CD14-positive monocyte (primary cell): ENCODE results near the gene UBE2H. TPM values are rescaled to one million over a fixed set of nuclear protein-coding genes. Genes with fewer than 3 reads are reported as not detected.

Experiments
- DNase-seq, 3 donors: peaks; one replicate each; pipeline ENCODE4 v3.0.0-alpha.2; 2011 to 2022
- H2AFZ ChIP-seq: 2 replicates; pipeline ENCODE4 v1.6.0; 2012; ENCODE audit warnings: mild to moderate bottlenecking, low read depth, low read length, inconsistent platforms; ENCODE audit not compliant: insufficient read depth, poor library complexity, severe bottlenecking
- H3K27ac ChIP-seq, 2 donors: 1 replicate in 1 of 2; 2 replicates in 1 of 2; pipeline ENCODE4 v1.5.1; 2012 to 2013; ENCODE audit warnings: low read length in 2 of 2, control low read depth in 1 of 2, inconsistent platforms in 1 of 2, low read depth in 1 of 2, mild to moderate bottlenecking in 1 of 2
- H3K27me3 ChIP-seq, 2 donors: one replicate each; pipeline versions ENCODE4 v1.6.0 to v1.6.1; 2011 to 2013; ENCODE audit warnings: low read length in 2 of 2; ENCODE audit not compliant: control insufficient read depth in 2 of 2, insufficient read depth in 2 of 2
- H3K36me3 ChIP-seq, 2 donors: replicated peaks in 1 of 2; 1 replicate in 1 of 2; 2 replicates in 1 of 2; pipeline versions ENCODE4 v1.5.1 to v1.6.1; 2012 to 2013; ENCODE audit warnings: low read length in 2 of 2, control low read depth in 1 of 2, inconsistent platforms in 1 of 2, mild to moderate bottlenecking in 1 of 2; ENCODE audit not compliant: insufficient read depth in 2 of 2, control insufficient read depth in 1 of 2
- H3K4me1 ChIP-seq, 2 donors: 1 replicate in 1 of 2; 2 replicates in 1 of 2; pipeline versions ENCODE4 v1.5.1 to v1.6.1; 2012 to 2013; ENCODE audit warnings: low read length in 2 of 2, control low read depth in 1 of 2, inconsistent platforms in 1 of 2, mild to moderate bottlenecking in 1 of 2, moderate library complexity in 1 of 2; ENCODE audit not compliant: insufficient read depth in 2 of 2, control insufficient read depth in 1 of 2
- H3K4me2 ChIP-seq: replicated peaks from 2 replicates; pipeline ENCODE3; 2012; ENCODE audit warnings: low read length, moderate library complexity, mild to moderate bottlenecking; ENCODE audit not compliant: poor library complexity, severe bottlenecking; ENCODE audit errors: extremely low read depth
- H3K4me3 ChIP-seq, 3 experiments: fragments of 200-600 bp in 1 of 3; sonication (generic) in 1 of 3; replicated peaks in 1 of 3; 1 replicate in 2 of 3; 2 replicates in 1 of 3; pipeline ENCODE4 v1.5.1; 2011 to 2013; ENCODE audit warnings: low read length in 3 of 3, mild to moderate bottlenecking in 3 of 3, control low read depth in 2 of 3, low read depth in 2 of 3, inconsistent platforms in 1 of 3, moderate library complexity in 1 of 3
- H3K79me2 ChIP-seq: 2 replicates; pipeline ENCODE4 v1.6.0; 2012; ENCODE audit warnings: mild to moderate bottlenecking, control low read depth, inconsistent platforms, low read length, moderate library complexity; ENCODE audit not compliant: insufficient read depth
- H3K9ac ChIP-seq: 2 replicates; pipeline ENCODE4 v1.6.0; 2017; ENCODE audit warnings: low read length, mild to moderate bottlenecking; ENCODE audit not compliant: insufficient read depth, poor library complexity, severe bottlenecking
- H3K9me3 ChIP-seq, 2 donors: replicated peaks in 1 of 2; 1 replicate in 1 of 2; 2 replicates in 1 of 2; pipeline versions ENCODE4 v1.5.1 to v1.6.1; 2012 to 2013; ENCODE audit warnings: low read length in 2 of 2, control low read depth in 1 of 2; ENCODE audit not compliant: control insufficient read depth in 1 of 2, insufficient read depth in 1 of 2
- H4K20me1 ChIP-seq: 2 replicates; pipeline ENCODE4 v1.6.0; 2012; ENCODE audit warnings: mild to moderate bottlenecking, low read length, control low read depth, moderate library complexity; ENCODE audit not compliant: insufficient read depth
- H3K27ac Mint-ChIP-seq, 7 donors: one replicate each; pipeline ENCODE4 v1.8.0; 2020; ENCODE audit warnings: mild to moderate bottlenecking in 7 of 7, mixed read lengths in 7 of 7, moderate library complexity in 6 of 7, inconsistent platforms in 2 of 7
- H3K27me3 Mint-ChIP-seq, 3 donors: one replicate each; pipeline ENCODE4 v1.8.0; 2021 to 2022; ENCODE audit warnings: low read depth in 3 of 3, mild to moderate bottlenecking in 3 of 3, mixed read lengths in 3 of 3, moderate library complexity in 3 of 3, inconsistent platforms in 1 of 3
- H3K36me3 Mint-ChIP-seq, 2 donors: one replicate each; pipeline ENCODE4 v1.8.0; 2020; ENCODE audit warnings: mixed read lengths in 2 of 2, inconsistent platforms in 1 of 2, mild to moderate bottlenecking in 1 of 2
- H3K4me1 Mint-ChIP-seq: one replicate; pipeline ENCODE4 v1.8.0; 2020; ENCODE audit warnings: mild to moderate bottlenecking, mixed read lengths
- H3K4me3 Mint-ChIP-seq, 2 donors: one replicate each; pipeline ENCODE4 v1.8.0; 2020; ENCODE audit warnings: mild to moderate bottlenecking in 2 of 2, mixed read lengths in 2 of 2, moderate library complexity in 1 of 2
- H3K9me3 Mint-ChIP-seq, 7 donors: one replicate each; pipeline ENCODE4 v1.8.0; 2020 to 2022; ENCODE audit warnings: mixed read lengths in 7 of 7, mild to moderate bottlenecking in 6 of 7, moderate library complexity in 6 of 7, inconsistent platforms in 2 of 7
- WGBS: methylation state at CpG from one replicate; pipeline ENCODE4 v1.1.5; 2013; ENCODE audit warnings: missing lambda C conversion rate; ENCODE audit not compliant: insufficient coverage; 5-methylcytosine and 5-hydroxymethylcytosine counted together
- intact Hi-C, 2 donors: fragments of 100-400 bp; cut with micrococcal nuclease; formaldehyde crosslinking; loops; one replicate each; pipeline versions ENCODE4 v1.15.0 to v1.15.1; 2023
- polyA plus RNA-seq, 3 donors: library from polyadenylated mRNA; depleted of rRNA in 1 of 3; unstranded in 2 of 3; stranded (reverse) in 1 of 3; fragments of 300-500 nt in 2 of 3; fragments of >200 nt in 1 of 3; fragmentation: Illumina TruSeq in 2 of 3; gene quantifications; 1 replicate in 2 of 3; 2 replicates in 1 of 3; pipeline ENCODE4 v1.2.3, GENCODE V29; 2012 to 2021
- TF ChIP-seq, protein P1 (sequence below): fragments of 200-600 bp; IDR thresholded peaks from one replicate; pipeline ENCODE4 v1.8.0; 2022; ENCODE audit warnings: antibody characterized with exemption, mild to moderate bottlenecking

The UBE2H gene
- polyA plus RNA-seq, 3 donors: 12.6 to 26.0 (median 16.0) TPM

DNA sequence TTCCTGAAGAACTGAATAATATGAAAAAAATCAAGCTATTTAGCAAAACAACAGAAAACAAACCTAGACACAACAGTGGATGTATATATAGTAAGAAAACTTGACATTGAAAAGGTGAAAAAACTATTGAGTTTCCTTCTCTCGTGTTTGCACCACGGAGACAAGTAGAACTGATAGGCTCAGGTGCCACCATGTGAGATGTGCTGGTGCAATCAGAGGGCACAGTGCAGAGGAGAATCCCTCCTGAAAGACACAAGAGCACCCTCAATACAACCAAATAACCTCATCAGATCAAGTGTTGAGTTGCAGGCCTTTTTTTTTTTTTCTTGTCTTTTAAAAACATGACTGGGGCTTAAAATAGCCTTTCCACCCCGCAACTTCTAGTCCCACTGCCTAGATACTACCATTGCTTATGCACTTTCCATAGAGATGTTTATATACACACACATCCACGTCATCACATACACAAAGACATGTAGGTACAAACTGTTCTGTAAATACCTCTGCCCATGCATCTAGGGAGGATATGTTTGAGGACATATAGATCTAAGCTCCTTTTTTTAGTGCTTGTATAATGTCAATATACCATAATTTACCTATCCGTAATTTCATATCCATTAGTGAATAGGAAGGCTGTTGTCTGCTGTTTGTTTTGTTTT lies 54.1 kb downstream of the UBE2H start:
- peaks cover 8 to 28% of the 10 kb centered on the region in 2 donors for H3K36me3 ChIP-seq
- DNase-seq: no peak
- H3K27ac ChIP-seq: no peak overlapping the region
- intact Hi-C loops: no loop called here
- Mint-ChIP-seq H3K36me3 (peaks cover 36 to 40% of the 10 kb centered on the region in 2 donors), H3K27me3 (no peaks in the 10 kb centered on the region), H3K4me3 (no peak overlapping the region), H3K9me3 (peaks cover 0 to 1% (median 0%) of the 10 kb centered on the region in 7 donors), H3K27ac (no peak overlapping the region), H3K4me1 (peaks cover 1% of the 10 kb centered on the region)
- H3K27me3 ChIP-seq: no peaks in the 10 kb centered on the region
- no peaks in the 10 kb centered on the region for H3K79me2 ChIP-seq
- H3K4me2 ChIP-seq: no peak overlapping the region
- TF ChIP-seq, protein P1, sequence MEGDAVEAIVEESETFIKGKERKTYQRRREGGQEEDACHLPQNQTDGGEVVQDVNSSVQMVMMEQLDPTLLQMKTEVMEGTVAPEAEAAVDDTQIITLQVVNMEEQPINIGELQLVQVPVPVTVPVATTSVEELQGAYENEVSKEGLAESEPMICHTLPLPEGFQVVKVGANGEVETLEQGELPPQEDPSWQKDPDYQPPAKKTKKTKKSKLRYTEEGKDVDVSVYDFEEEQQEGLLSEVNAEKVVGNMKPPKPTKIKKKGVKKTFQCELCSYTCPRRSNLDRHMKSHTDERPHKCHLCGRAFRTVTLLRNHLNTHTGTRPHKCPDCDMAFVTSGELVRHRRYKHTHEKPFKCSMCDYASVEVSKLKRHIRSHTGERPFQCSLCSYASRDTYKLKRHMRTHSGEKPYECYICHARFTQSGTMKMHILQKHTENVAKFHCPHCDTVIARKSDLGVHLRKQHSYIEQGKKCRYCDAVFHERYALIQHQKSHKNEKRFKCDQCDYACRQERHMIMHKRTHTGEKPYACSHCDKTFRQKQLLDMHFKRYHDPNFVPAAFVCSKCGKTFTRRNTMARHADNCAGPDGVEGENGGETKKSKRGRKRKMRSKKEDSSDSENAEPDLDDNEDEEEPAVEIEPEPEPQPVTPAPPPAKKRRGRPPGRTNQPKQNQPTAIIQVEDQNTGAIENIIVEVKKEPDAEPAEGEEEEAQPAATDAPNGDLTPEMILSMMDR: no peak
- H3K9ac ChIP-seq: no peak overlapping the region
- no peak overlapping the region for H3K4me3 ChIP-seq
- WGBS: no CpG with 5 or more reads among the region's 5 CpGs
- H4K20me1 ChIP-seq: peaks cover 74% of the 10 kb centered on the region
- H2AFZ ChIP-seq: no peak overlapping the region
- H3K4me1 ChIP-seq: no peaks in the 10 kb centered on the region
- no peaks in the 10 kb centered on the region for H3K9me3 ChIP-seq

DNA sequence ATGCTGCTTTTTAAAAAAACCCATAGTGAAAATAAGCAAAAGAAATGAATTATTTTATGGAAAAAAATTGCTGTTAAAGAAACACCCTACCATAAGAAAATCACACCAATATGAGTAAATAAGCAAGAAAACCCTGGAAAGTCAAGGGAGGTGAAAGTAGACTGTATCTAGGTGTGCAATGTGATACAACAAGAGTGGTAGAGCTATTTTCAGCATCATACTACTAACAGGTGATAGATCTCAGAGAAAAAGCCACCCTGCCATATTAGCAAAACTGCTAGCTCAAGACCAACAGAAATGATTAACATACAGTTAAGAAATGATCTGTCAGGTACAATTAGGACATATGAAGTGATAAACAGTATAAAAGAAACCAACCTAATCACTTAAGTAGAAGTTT lies 54.8 kb downstream of the UBE2H start:
- H3K4me2 ChIP-seq: no peak overlapping the region
- H3K27ac Mint-ChIP-seq: no peak overlapping the region

More for the DNA sequence above, 54.8 kb downstream of the UBE2H start:
- Histone ChIP-seq H3K27me3 (no peaks in the 10 kb centered on the region), H3K27ac (no peak overlapping the region), H3K9ac (no peak overlapping the region), H3K4me1 (no peaks in the 10 kb centered on the region), H3K36me3 (peaks cover 8 to 22% of the 10 kb centered on the region in 2 donors), H4K20me1 (peaks cover 69% of the 10 kb centered on the region), H3K79me2 (no peaks in the 10 kb centered on the region), H3K4me3 (no peak overlapping the region), H2AFZ (no peak overlapping the region), H3K9me3 (no peaks in the 10 kb centered on the region)
- no peaks in the 10 kb centered on the region for H3K27me3 Mint-ChIP-seq
- H3K9me3 Mint-ChIP-seq: peaks cover 0 to 1% (median 0%) of the 10 kb centered on the region in 7 donors
- DNase-seq: no peak
- peaks cover 32 to 38% of the 10 kb centered on the region in 2 donors for H3K36me3 Mint-ChIP-seq
- peaks cover 3% of the 10 kb centered on the region for H3K4me1 Mint-ChIP-seq
- H3K4me3 Mint-ChIP-seq: no peak overlapping the region
- TF ChIP-seq, protein P1: no peak
- intact Hi-C loops: no loop called here
